ENCODE results near the gene CDC42SE2. TPM values are rescaled to one million over a fixed set of nuclear protein-coding genes. Genes with fewer than 3 reads are reported as not detected.
"Not testable (repeated sequence)": the region's sequence is repeated elsewhere in the genome, so short reads cannot be mapped to it uniquely, and the experiment has no call there.

The CDC42SE2 gene
- total RNA-seq, 2 experiments from 2014 or later: 68.3 to 99.6 TPM

DNA sequence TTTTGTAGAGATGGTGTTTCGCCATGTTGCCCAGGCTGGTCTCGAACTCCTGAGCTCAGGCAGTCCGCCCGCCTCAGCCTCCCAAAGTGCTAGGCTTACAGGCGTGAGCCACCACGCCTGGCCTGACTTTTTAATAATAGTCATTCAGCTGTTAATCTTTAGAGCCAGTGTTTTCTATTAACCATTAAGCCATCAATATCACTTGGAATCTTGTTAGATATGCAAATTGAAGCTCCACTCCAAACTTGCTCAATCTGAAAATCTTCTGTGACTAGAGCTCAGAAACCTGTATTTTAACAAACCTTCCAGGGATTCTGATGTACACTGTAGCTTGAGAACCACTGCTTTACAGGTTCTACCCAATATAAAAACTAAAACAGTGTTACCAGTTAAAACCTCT lies 113.5 kb downstream of the CDC42SE2 start:
- no peak overlapping the region for H3K4me3 Mint-ChIP-seq
- POLR2A ChIA-PET: interaction anchor here (0.7 to 2.1 kb wide), 5 partner anchors 10 to 165 kb away, joined by 3 to 7 read pairs (median 4); partner anchors contain the start of gene CDC42SE2
- H3K9me3 Mint-ChIP-seq (ENCODE audit: low read depth): peaks cover 3% of the 10 kb centered on the region
- peaks cover 97% of the 10 kb centered on the region for H3K4me1 Mint-ChIP-seq
- peaks cover 42% of the 10 kb centered on the region for H3K36me3 Mint-ChIP-seq (ENCODE audit: low read depth)
- intact Hi-C loops (cut with DNase I, micrococcal nuclease): no loop called here
- H3K27me3 Mint-ChIP-seq: no peaks in the 10 kb centered on the region
- H3K27ac Mint-ChIP-seq: peak overlapping the region; percentile 95
- DNase-seq: no peak
- ATAC-seq: no peak
- CTCF ChIA-PET: interaction anchor here (1.1 to 2.0 kb wide), 6 partner anchors 8 to 157 kb away, joined by 3 to 10 read pairs (median 4); no protein-coding TSS in a partner anchor

DNA sequence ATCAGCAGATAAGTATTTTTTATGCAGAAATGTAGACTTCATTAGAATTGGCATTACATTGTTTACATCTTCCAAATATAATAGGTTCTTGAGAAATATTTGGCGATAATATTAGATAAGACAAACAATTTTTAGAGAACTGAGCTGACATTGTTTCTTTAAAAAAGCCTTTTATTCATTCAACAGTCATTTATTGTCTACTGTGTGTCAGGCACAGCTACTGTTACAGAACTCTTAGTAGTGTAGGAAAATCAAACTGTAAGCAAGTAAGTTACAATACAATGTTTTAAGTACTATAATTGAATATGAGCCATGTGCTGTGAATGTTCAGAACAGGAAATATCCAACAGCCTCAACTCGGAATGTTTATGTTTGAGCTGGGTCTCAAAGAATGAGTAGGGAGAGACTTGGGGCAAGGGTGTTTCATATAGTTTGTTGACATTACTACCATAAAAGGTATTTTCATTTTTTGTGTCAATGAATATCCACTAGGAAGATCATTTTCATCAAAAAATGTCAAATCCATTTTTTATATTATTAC lies 114.0 kb downstream of the CDC42SE2 start:
- CTCF ChIA-PET: interaction anchor here (0.8 to 2.0 kb wide), 13 partner anchors 8 to 157 kb away, joined by 3 to 10 read pairs (median 4); no protein-coding TSS in a partner anchor
- intact Hi-C loops (cut with DNase I, micrococcal nuclease): loop anchor here (1.0 to 2.0 kb wide), 3 partner anchors 10 to 97 kb away; no protein-coding TSS in a partner anchor
- Mint-ChIP-seq H3K4me1 (peaks cover 97% of the 10 kb centered on the region), H3K36me3 (ENCODE audit: low read depth) (peaks cover 42% of the 10 kb centered on the region), H3K27ac (peak overlapping the region; percentile 95), H3K4me3 (peak overlapping the region; percentile 12), H3K27me3 (no peaks in the 10 kb centered on the region), H3K9me3 (ENCODE audit: low read depth) (peaks cover 3% of the 10 kb centered on the region)
- POLR2A ChIA-PET: interaction anchor here (0.7 to 2.1 kb wide), 7 partner anchors 9 to 164 kb away, joined by 3 to 7 read pairs (median 4); partner anchors contain the start of gene CDC42SE2
- no peak for DNase-seq
- no peak for ATAC-seq

DNA sequence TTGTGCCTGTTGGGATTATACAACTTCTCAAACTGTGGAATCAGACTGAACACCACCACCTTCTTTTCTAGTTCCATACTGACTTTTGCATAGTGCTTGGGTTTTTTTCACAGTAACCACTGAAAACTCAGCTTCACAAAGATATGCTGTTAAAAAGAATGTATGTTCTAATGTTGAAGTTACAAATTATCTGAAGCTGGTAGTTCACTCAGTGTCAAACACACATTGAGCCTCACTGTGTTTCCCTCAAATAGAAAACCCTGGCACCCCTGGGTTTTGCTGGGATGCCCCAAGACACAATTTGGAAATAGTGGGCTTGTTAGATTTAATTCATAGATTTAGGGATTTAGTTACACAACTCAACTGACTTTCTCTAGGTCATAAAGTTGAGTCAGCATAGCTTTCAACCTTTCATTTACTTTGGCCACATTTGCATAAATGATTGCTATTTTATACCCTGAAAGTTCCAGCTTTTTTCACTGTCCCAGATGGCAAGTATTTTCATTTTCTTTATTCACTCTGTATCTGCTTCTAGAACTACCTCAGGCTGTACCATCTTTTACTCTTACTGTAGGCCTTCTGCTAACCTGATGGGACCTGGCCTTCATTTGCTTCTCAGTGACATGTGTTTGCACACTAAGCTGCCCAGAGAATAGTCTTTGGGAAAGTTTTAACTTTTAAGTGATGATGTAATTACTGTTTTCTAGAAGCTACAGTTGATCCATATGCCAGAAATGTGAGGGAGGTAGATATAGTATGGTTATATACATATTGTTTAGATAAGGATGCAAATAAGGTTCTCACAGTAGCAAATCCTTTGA lies 115.1 kb downstream of the CDC42SE2 start:
- Mint-ChIP-seq H3K27me3 (no peaks in the 10 kb centered on the region), H3K4me3 (peak overlapping the region; percentile 41), H3K27ac (peak overlapping the region; percentile 99), H3K4me1 (peaks cover 97% of the 10 kb centered on the region), H3K9me3 (ENCODE audit: low read depth) (peaks cover 3% of the 10 kb centered on the region), H3K36me3 (ENCODE audit: low read depth) (peaks cover 37% of the 10 kb centered on the region)
- POLR2A ChIA-PET: interaction anchor here (0.5 to 2.1 kb wide), 8 partner anchors 8 to 119 kb away, joined by 3 to 14 read pairs (median 4); partner anchors contain the start of gene CDC42SE2
- DNase-seq (no peak), ATAC-seq (peak; percentile 8)
- intact Hi-C loops (cut with DNase I, micrococcal nuclease): loop anchor here (1.0 to 2.0 kb wide), 7 partner anchors 11 to 125 kb away; no protein-coding TSS in a partner anchor
- CTCF ChIA-PET: interaction anchor here (0.8 to 2.0 kb wide), 12 partner anchors 9 to 124 kb away, joined by 3 to 10 read pairs (median 5); no protein-coding TSS in a partner anchor

DNA sequence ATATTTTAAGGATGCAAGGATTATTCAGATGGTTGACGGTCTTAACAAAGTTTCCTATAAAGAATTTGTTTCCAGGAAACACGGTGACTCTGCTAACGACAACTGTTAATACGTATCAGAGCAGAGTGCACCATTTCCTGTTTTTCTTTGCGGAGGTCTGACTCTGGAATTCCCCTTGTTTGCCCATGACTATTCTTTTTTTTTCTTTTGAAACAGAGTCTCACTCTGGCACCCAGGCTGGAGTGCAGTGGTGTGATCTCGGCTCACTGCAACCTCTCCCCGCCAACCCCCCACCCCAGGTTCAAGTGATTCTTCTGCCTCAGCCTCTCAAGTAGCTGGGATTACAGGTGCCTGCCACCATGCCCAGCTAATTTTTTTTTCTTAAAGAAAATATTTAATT lies 115.9 kb downstream of the CDC42SE2 start:
- DNase-seq (peak; percentile 78), ATAC-seq (peak; percentile 65)
- peak overlapping the region; percentile 99 for H3K27ac Mint-ChIP-seq
- H3K4me1 Mint-ChIP-seq: peaks cover 97% of the 10 kb centered on the region
- ChIA-PET POLR2A (interaction anchor here (0.6 to 1.8 kb wide), 5 partner anchors 59 to 724 kb away, joined by 3 to 14 read pairs (median 3); no protein-coding TSS in a partner anchor), CTCF (interaction anchor here (1.2 to 1.6 kb wide), 3 partner anchors 13 to 114 kb away, joined by 4 to 9 read pairs (median 6); no protein-coding TSS in a partner anchor)
- peak overlapping the region; percentile 48 for H3K4me3 Mint-ChIP-seq
- peaks cover 3% of the 10 kb centered on the region for H3K9me3 Mint-ChIP-seq (ENCODE audit: low read depth)
- intact Hi-C loops (cut with DNase I, micrococcal nuclease): loop anchor here (1.0 to 5.0 kb wide), 8 partner anchors 15 to 125 kb away; no protein-coding TSS in a partner anchor
- H3K36me3 Mint-ChIP-seq (ENCODE audit: low read depth): peaks cover 41% of the 10 kb centered on the region
- no peaks in the 10 kb centered on the region for H3K27me3 Mint-ChIP-seq

DNA sequence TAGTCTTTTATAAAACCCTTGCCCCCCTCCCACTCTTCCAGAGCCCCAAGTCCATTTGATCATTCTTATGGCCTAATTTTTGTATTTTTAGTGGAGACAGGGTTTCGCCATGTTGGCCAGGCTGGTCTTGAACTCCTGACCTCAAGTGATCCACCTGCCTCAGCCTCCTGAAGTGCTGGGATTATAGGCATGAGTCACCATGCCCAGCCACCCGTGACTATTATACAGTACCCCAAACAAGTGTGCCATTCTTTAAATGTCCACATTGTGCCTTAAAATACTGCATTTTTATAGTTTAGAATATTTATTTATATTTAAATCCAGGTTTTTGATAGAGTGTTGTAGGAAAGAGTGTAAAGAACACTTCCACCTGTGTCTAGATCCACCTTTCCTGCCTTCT lies 116.4 kb downstream of the CDC42SE2 start:
- Mint-ChIP-seq H3K4me3 (peak overlapping the region; percentile 48), H3K36me3 (ENCODE audit: low read depth) (peaks cover 45% of the 10 kb centered on the region), H3K27ac (peak overlapping the region; percentile 99), H3K4me1 (peaks cover 97% of the 10 kb centered on the region)
- intact Hi-C loops (cut with DNase I, micrococcal nuclease): loop anchor here in 1 of 2 experiments (5.0 kb wide), 2 partner anchors 37 to 58 kb away; no protein-coding TSS in a partner anchor
- DNase-seq; H3K27me3 Mint-ChIP-seq; ATAC-seq; POLR2A ChIA-PET; H3K9me3 Mint-ChIP-seq (ENCODE audit: low read depth): not testable (repeated sequence)
- CTCF ChIA-PET: interaction anchor here (5.9 kb wide), 1 partner anchor 116 kb away, joined by 46 read pairs; the partner anchor contains the start of gene CDC42SE2

DNA sequence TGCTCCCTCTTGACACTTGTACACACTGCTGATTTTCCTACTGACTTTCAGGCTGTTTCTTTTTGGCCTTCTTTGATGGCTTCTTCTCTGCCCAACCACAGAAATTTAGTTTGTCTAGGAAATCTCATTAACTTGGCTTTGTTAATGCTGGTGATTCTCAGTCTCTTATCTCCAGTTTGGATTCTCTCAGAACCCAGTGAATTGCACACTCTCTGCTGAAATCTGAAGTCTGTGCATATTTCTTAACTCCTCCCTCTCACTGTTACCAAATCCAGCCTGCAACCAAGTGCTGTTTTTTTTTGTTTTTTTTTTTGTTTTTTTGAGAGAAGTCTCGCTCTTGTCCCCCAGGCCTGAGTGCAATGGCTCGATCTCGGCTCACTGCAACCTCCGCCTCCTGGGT lies 117.2 kb downstream of the CDC42SE2 start:
- DNase-seq (no peak), ATAC-seq (no peak)
- Mint-ChIP-seq H3K9me3 (ENCODE audit: low read depth) (peaks cover 3% of the 10 kb centered on the region), H3K4me1 (peaks cover 97% of the 10 kb centered on the region), H3K4me3 (peak overlapping the region; percentile 46), H3K27ac (peak overlapping the region; percentile 94), H3K27me3 (no peaks in the 10 kb centered on the region), H3K36me3 (ENCODE audit: low read depth) (peaks cover 48% of the 10 kb centered on the region)
- ChIA-PET CTCF (interaction anchor here (1.0 to 5.9 kb wide), 10 partner anchors 12 to 509 kb away, joined by 3 to 46 read pairs (median 6); partner anchors contain the start of gene CDC42SE2), POLR2A (interaction anchor here (1.7 kb wide), 1 partner anchor 117 kb away, joined by 19 read pairs; the partner anchor contains the start of gene CDC42SE2)
- intact Hi-C loops (cut with DNase I, micrococcal nuclease): loop anchor here in 1 of 2 experiments (5.0 kb wide), 2 partner anchors 36 to 59 kb away; no protein-coding TSS in a partner anchor

DNA sequence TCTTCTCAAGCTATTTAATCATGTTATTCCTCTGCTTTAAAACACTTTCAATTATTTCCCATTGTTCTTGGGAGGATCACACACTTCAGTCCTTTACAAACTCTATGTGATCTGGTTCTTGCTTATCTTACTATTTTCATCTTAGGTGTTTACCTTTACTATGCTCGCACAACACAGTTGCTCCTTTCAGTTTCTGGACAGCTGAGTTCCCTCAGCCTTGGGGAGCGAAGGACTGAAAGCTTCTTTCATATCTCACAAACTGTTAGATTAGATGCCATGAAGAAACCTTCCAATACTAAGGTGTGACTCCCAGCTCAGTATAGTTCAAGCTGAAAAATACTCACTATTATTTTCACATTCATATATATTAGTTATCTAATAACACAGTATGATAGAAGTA lies 117.9 kb downstream of the CDC42SE2 start:
- intact Hi-C loops (cut with DNase I, micrococcal nuclease): loop anchor here (1.0 to 5.0 kb wide), 8 partner anchors 13 to 217 kb away; partner anchors contain the start of genes HINT1 (in 2 of the 2) and LYRM7 (in 1 of the 2)
- Mint-ChIP-seq H3K27me3 (no peaks in the 10 kb centered on the region), H3K4me3 (peak overlapping the region; percentile 46), H3K27ac (peak overlapping the region; percentile 94), H3K36me3 (ENCODE audit: low read depth) (peaks cover 49% of the 10 kb centered on the region), H3K9me3 (ENCODE audit: low read depth) (peaks cover under 1% of the 10 kb centered on the region), H3K4me1 (peaks cover 97% of the 10 kb centered on the region)
- ATAC-seq: no peak
- no peak for DNase-seq
- POLR2A ChIA-PET: interaction anchor here (0.6 to 1.7 kb wide), 12 partner anchors 13 to 127 kb away, joined by 3 to 19 read pairs (median 4); partner anchors contain the start of gene CDC42SE2
- CTCF ChIA-PET: interaction anchor here (0.7 to 5.9 kb wide), 28 partner anchors 8 to 510 kb away, joined by 3 to 46 read pairs (median 4); partner anchors contain the start of gene CDC42SE2

DNA sequence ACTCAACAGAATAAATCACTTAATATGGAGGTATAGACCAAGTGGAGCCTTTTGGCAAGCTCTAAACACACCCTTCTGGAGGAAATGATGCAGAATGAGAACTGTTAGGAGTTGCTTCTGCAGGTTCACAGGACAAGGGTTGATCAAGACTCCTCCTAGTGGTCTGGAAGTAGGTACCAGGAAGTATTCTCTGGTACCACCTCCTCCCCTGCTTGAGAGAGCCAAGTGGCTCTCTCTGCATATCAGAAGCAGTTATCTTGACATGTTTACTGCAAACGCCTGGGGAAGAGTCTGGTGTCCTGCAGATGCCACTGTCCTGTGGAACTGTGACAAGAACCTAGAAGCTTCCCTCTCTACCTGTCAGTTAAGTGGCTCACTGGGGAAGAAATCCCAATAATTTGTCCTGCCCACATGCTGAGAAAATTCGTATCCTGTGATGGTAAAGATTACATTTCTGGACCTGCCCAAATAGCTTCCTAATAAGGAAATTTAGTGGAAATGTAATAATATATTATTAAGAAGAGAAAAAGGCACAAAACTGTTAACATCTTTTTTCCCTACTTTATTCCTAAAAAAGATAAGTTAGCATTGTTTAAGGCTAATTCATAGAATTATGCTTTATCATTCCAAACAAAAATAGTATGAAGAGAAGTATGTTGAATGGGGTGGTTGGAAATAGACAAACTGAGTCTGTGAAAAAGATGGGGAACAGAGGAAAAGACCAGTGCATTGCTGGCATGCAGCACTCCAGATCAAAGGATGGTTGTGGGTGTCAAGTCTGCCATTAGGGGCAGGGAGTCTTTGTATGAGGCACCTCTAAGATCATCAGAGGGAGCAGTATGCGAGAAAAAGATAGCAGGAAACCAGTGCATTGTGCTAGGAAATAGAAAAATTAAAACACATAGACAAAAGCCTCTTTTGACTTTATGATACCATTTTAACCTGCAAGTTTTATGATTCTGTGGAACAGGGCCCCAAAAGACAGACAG lies 118.8 kb downstream of the CDC42SE2 start:
- H3K27ac Mint-ChIP-seq: peak overlapping the region; percentile 94
- CTCF ChIA-PET: interaction anchor here (0.7 to 5.9 kb wide), 27 partner anchors 9 to 511 kb away, joined by 3 to 46 read pairs (median 4); partner anchors contain the start of gene CDC42SE2
- intact Hi-C loops (cut with DNase I, micrococcal nuclease): loop anchor here (1.0 to 5.0 kb wide), 8 partner anchors 12 to 218 kb away; partner anchors contain the start of genes HINT1 (in 2 of the 2) and LYRM7 (in 1 of the 2)
- DNase-seq: peak; percentile 57
- peaks cover 94% of the 10 kb centered on the region for H3K4me1 Mint-ChIP-seq
- H3K9me3 Mint-ChIP-seq (ENCODE audit: low read depth): no peaks in the 10 kb centered on the region
- peaks cover 52% of the 10 kb centered on the region for H3K36me3 Mint-ChIP-seq (ENCODE audit: low read depth)
- peak overlapping the region; percentile 40 for H3K4me3 Mint-ChIP-seq
- peak; percentile 67 for ATAC-seq
- POLR2A ChIA-PET: interaction anchor here (0.6 to 1.7 kb wide), 13 partner anchors 12 to 185 kb away, joined by 3 to 19 read pairs (median 4); partner anchors contain the start of gene CDC42SE2
- H3K27me3 Mint-ChIP-seq: no peaks in the 10 kb centered on the region

DNA sequence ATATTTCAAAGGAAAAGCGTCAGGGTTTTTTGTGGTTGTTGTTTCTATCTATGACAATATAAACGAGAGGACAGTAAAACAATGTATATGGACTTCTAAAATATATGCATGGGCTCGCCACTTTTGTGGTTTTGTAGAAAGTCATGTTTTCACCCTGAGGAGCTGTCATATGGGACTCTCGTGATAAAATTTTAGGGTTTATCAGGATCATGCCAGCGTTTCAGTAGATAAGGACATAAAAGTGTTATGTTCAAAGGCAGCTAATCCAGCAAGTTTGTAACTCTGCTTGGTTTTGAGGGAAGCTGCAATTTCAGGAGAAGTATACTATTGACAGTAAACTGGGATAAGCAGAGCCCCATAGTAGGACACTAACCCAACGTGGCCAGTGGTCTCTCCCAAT lies 120.3 kb downstream of the CDC42SE2 start:
- ChIA-PET POLR2A (interaction anchor here (0.6 to 1.0 kb wide), 6 partner anchors 112 to 1106 kb away, joined by 3 to 7 read pairs (median 3); partner anchors contain the start of genes CDC42SE2 and IRF1), CTCF (interaction anchor here (0.7 to 5.9 kb wide), 8 partner anchors 11 to 1436 kb away, joined by 3 to 46 read pairs (median 4); partner anchors contain the start of gene CDC42SE2)
- ATAC-seq (no peak), DNase-seq (no peak)
- Mint-ChIP-seq H3K27ac (peak overlapping the region; percentile 94), H3K4me1 (peaks cover 94% of the 10 kb centered on the region), H3K27me3 (no peaks in the 10 kb centered on the region), H3K4me3 (peak overlapping the region; percentile 18), H3K36me3 (ENCODE audit: low read depth) (peaks cover 57% of the 10 kb centered on the region), H3K9me3 (ENCODE audit: low read depth) (no peaks in the 10 kb centered on the region)
- intact Hi-C loops (cut with DNase I, micrococcal nuclease): loop anchor here (1.0 to 5.0 kb wide), 4 partner anchors 11 to 120 kb away; partner anchors contain the start of gene CDC42SE2 (in 1 of the 2)
